GM12875 (cell line): ENCODE measurements around the gene TRIML2.

ENCODE experiments used
- H3K4me3 ChIP-seq: one replicate; pipeline ENCODE4 v1.5.1; 2011; ENCODE audit warnings: low read depth, low read length, control low read depth
- CTCF ChIP-seq: IDR thresholded peaks from 2 replicates; pipeline ENCODE4 v1.5.1; 2011; ENCODE audit warnings: low read depth, mild to moderate bottlenecking, control low read depth, inconsistent platforms, low read length, moderate library complexity, borderline replicate concordance; ENCODE audit not compliant: insufficient read depth

The TRIML2 gene

GRCh38 chr4:188121530-188121929, 12.1 kb upstream of the TRIML2 start:
- H3K4me3 ChIP-seq = no peak overlapping the region
- no peak for TF ChIP-seq CTCF

GRCh38 chr4:188117631-188118324, 8.4 kb upstream of the TRIML2 start:
- H3K4me3 ChIP-seq = no peak overlapping the region
- no peak for TF ChIP-seq CTCF

- H3K4me3 ChIP-seq = no peak overlapping the region
- TF ChIP-seq CTCF = no peak
Observed at GRCh38 chr4:188113156-188113555, 3.8 kb upstream of the TRIML2 start.

GRCh38 chr4:188111955-188112354, 2.6 kb upstream of the TRIML2 start:
- H3K4me3 ChIP-seq = no peak overlapping the region
- TF ChIP-seq CTCF = no peak

GRCh38 chr4:188110741-188111471, 1.5 kb upstream of the TRIML2 start:
- no peak overlapping the region for H3K4me3 ChIP-seq
- TF ChIP-seq CTCF = no peak

- TF ChIP-seq CTCF = no peak
- no peak overlapping the region for H3K4me3 ChIP-seq
Observed at GRCh38 chr4:188110036-188110435, 633 bp upstream of the TRIML2 start.
